Measurements from ENCODE around the gene ZNF750.

- TF ChIP-seq EZH2phosphoT487 (IDR thresholded peaks at IDR 0.05) (no peak), CTCF (IDR thresholded peaks at IDR 0.05) (peak; percentile 47)
These were observed 37.0 kb upstream of the ZNF750 start for GRCh38 chr17:82876602-82877379.

All from neural progenitor cell (in vitro differentiated cells).